WTC11 (cell line): ENCODE results near the gene EFCC1.

Experiments used
- ATF2 ChIP-seq: sonication (generic); formaldehyde crosslinking; IDR thresholded peaks from 2 replicates; pipeline ENCODE4 v1.8.1; 2022; ENCODE audit warnings: low read depth, missing genetic modification reagents, borderline replicate concordance
- E2F1 ChIP-seq: sonication (generic); formaldehyde crosslinking; IDR thresholded peaks from 2 replicates; pipeline ENCODE4 v1.8.0; 2022; ENCODE audit warnings: mild to moderate bottlenecking, missing genetic modification reagents
- E2F4 ChIP-seq: sonication (generic); formaldehyde crosslinking; IDR thresholded peaks from 2 replicates; pipeline ENCODE4 v1.8.1; 2022; ENCODE audit warnings: low read depth, mild to moderate bottlenecking, moderate library complexity, missing genetic modification reagents, borderline replicate concordance
- IRF1 ChIP-seq: sonication (generic); formaldehyde crosslinking; IDR thresholded peaks from 2 replicates; pipeline ENCODE4 v1.8.0; 2023; ENCODE audit warnings: missing genetic modification reagents
- JUN ChIP-seq: sonication (generic); formaldehyde crosslinking; IDR thresholded peaks from 2 replicates; pipeline ENCODE4 v1.8.0; 2023; ENCODE audit warnings: mild to moderate bottlenecking, missing genetic modification reagents
- KAT7 ChIP-seq: sonication (generic); formaldehyde crosslinking; IDR thresholded peaks from 2 replicates; pipeline ENCODE4 v1.8.1; 2023; ENCODE audit warnings: missing genetic modification reagents, mild to moderate bottlenecking, borderline replicate concordance
- RELA ChIP-seq: sonication (generic); formaldehyde crosslinking; IDR thresholded peaks from 2 replicates; pipeline ENCODE4 v1.8.1; 2022; ENCODE audit warnings: missing genetic modification reagents, mild to moderate bottlenecking, borderline replicate concordance
- SMAD4 ChIP-seq: sonication (generic); formaldehyde crosslinking; IDR thresholded peaks from 2 replicates; pipeline ENCODE4 v1.8.0; 2022; ENCODE audit warnings: mild to moderate bottlenecking, missing genetic modification reagents
- TCF7 ChIP-seq: sonication (generic); formaldehyde crosslinking; IDR thresholded peaks from 2 replicates; pipeline ENCODE4 v1.8.0; 2022; ENCODE audit warnings: mild to moderate bottlenecking, low read depth, missing genetic modification reagents, moderate library complexity
- TEAD4 ChIP-seq: sonication (generic); formaldehyde crosslinking; IDR thresholded peaks from 2 replicates; pipeline ENCODE4 v1.8.0; 2022; ENCODE audit warnings: mild to moderate bottlenecking, missing genetic modification reagents
- ZNF232 ChIP-seq: sonication (generic); formaldehyde crosslinking; IDR thresholded peaks from 2 replicates; pipeline ENCODE4 v1.8.0; 2022; ENCODE audit warnings: mild to moderate bottlenecking, missing genetic modification reagents
- TF ChIP-seq, protein P1 (sequence below): fragments of 200-600 bp; IDR thresholded peaks from 2 replicates; pipeline ENCODE4 v1.8.0; 2022; ENCODE audit warnings: antibody characterized with exemption

- no peak for TF ChIP-seq IRF1
- TF ChIP-seq, protein P1, sequence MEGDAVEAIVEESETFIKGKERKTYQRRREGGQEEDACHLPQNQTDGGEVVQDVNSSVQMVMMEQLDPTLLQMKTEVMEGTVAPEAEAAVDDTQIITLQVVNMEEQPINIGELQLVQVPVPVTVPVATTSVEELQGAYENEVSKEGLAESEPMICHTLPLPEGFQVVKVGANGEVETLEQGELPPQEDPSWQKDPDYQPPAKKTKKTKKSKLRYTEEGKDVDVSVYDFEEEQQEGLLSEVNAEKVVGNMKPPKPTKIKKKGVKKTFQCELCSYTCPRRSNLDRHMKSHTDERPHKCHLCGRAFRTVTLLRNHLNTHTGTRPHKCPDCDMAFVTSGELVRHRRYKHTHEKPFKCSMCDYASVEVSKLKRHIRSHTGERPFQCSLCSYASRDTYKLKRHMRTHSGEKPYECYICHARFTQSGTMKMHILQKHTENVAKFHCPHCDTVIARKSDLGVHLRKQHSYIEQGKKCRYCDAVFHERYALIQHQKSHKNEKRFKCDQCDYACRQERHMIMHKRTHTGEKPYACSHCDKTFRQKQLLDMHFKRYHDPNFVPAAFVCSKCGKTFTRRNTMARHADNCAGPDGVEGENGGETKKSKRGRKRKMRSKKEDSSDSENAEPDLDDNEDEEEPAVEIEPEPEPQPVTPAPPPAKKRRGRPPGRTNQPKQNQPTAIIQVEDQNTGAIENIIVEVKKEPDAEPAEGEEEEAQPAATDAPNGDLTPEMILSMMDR = no peak
- no peak for TF ChIP-seq ZNF232 (CRISPR knock-in tag)
- no peak for TF ChIP-seq E2F4 (CRISPR knock-in tag)
- TF ChIP-seq TEAD4 (CRISPR knock-in tag) = no peak
- TF ChIP-seq KAT7 (CRISPR knock-in tag) = no peak
- no peak for TF ChIP-seq RELA (CRISPR knock-in tag)
- TF ChIP-seq ATF2 (CRISPR knock-in tag) = no peak
- TF ChIP-seq TCF7 (CRISPR knock-in tag) = no peak
- TF ChIP-seq SMAD4 (CRISPR knock-in tag) = no peak
- no peak for TF ChIP-seq E2F1 (CRISPR knock-in tag)
- no peak for TF ChIP-seq JUN (CRISPR knock-in tag)
Measured at GRCh38 chr3:129000742-129001100, 383 bp upstream of the EFCC1 start.
